Lower leg skin (tissue), 3 donors: ENCODE measurements around the gene FAM107B.

Source experiments
- CTCF ChIP-seq, 3 donors: fragments of 450-650 bp; IDR thresholded peaks; one replicate each; pipeline ENCODE4 v1.5.1; 2016; ENCODE audit warnings: antibody characterized with exemption in 3 of 3, mild to moderate bottlenecking in 3 of 3, moderate library complexity in 2 of 3
- POLR2A ChIP-seq, 2 donors: fragments of 450-650 bp; IDR thresholded peaks; one replicate each; pipeline ENCODE4 v1.6.1; 2016 to 2017; ENCODE audit warnings: antibody characterized with exemption in 2 of 2, mild to moderate bottlenecking in 1 of 2, moderate library complexity in 1 of 2

- TF ChIP-seq POLR2A (IDR thresholded peaks at IDR 0.05): no peak
- no peak for TF ChIP-seq CTCF (IDR thresholded peaks at IDR 0.05)
Measured at GRCh38 chr10:14774797-14775196, at the start of gene FAM107B.
